H1 (cell line): Measurements from ENCODE around the gene VAPB. TPM values are rescaled to one million over a fixed set of nuclear protein-coding genes. Genes with fewer than 3 reads are reported as not detected.

Source experiments
- CTCF ChIA-PET: fragments of 300-600 bp; sonication (Branson Sonifier 250); formaldehyde crosslinking; loops from one replicate; lab custom pipeline; 2021; ENCODE audit not compliant: partially characterized antibody; lab: Charles Lee
- POLR2A ChIA-PET: fragments of 300-600 bp; sonication (Branson Sonifier 250); formaldehyde crosslinking; loops from one replicate; lab custom pipeline; 2021; ENCODE audit warnings: inconsistent platforms; ENCODE audit not compliant: partially characterized antibody; lab: Charles Lee
- DNase-seq, 2 experiments: peaks; one replicate each; pipeline versions ENCODE4 v3.0.0 to v3.0.0-alpha.2; 2010 to 2022; ENCODE audit warnings: low spot score in 2 of 2, low read depth in 1 of 2, mixed read lengths in 1 of 2
- FAIRE-seq: peaks from 2 replicates; lab custom pipeline; 2011; peaks lifted over from hg19 to GRCh38; lab: Jason Lieb, UNC
- H2AFZ ChIP-seq: 2 replicates; pipeline ENCODE4 v1.8.1; 2012; ENCODE audit warnings: low read length, inconsistent platforms
- H2AK5ac ChIP-seq: 2 replicates; pipeline ENCODE4 v1.6.1; 2013; ENCODE audit warnings: low read depth, low read length
- H2BK120ac ChIP-seq: replicated peaks from 2 replicates; pipeline ENCODE3; 2013; ENCODE audit warnings: low read depth, low read length, inconsistent platforms
- H2BK12ac ChIP-seq: 2 replicates; pipeline ENCODE4 v1.6.1; 2013; ENCODE audit warnings: low read depth, low read length
- H2BK15ac ChIP-seq: 2 replicates; pipeline ENCODE4 v1.6.1; 2013; ENCODE audit warnings: low read length
- H2BK20ac ChIP-seq: 2 replicates; pipeline ENCODE4 v1.6.1; 2013; ENCODE audit warnings: low read length
- H2BK5ac ChIP-seq: 2 replicates; pipeline ENCODE4 v1.6.1; 2013; ENCODE audit warnings: low read depth, low read length
- H3K14ac ChIP-seq: 2 replicates; pipeline ENCODE4 v1.6.1; 2013; ENCODE audit warnings: inconsistent platforms; ENCODE audit not compliant: insufficient read length
- H3K18ac ChIP-seq: 2 replicates; pipeline ENCODE4 v1.6.1; 2013; ENCODE audit warnings: low read length; ENCODE audit errors: extremely low read depth
- H3K23ac ChIP-seq: 2 replicates; pipeline ENCODE4 v1.6.1; 2013; ENCODE audit warnings: inconsistent platforms; ENCODE audit not compliant: insufficient read length
- H3K23me2 ChIP-seq: 2 replicates; pipeline ENCODE4 v1.6.1; 2013; ENCODE audit warnings: low read depth, low read length
- H3K27ac ChIP-seq: 2 replicates; pipeline ENCODE4 v1.6.1; 2011; ENCODE audit warnings: low read depth, low read length, inconsistent platforms
- H3K27me3 ChIP-seq, 4 experiments: replicated peaks in 1 of 4; 1 replicate in 1 of 4; 2 replicates in 3 of 4; pipeline versions ENCODE4 v1.6.1 to v1.8.1; 2011 to 2013; ENCODE audit warnings: low read length in 3 of 4, mild to moderate bottlenecking in 3 of 4, inconsistent platforms in 2 of 4, mixed read lengths in 2 of 4, moderate library complexity in 1 of 4; ENCODE audit not compliant: control insufficient read depth in 3 of 4, insufficient read depth in 3 of 4; ENCODE audit errors: extremely low read depth in 1 of 4
- H3K36me3 ChIP-seq, 4 experiments: 2 replicates each; pipeline versions ENCODE4 v1.6.1 to v1.8.1; 2011 to 2013; ENCODE audit warnings: mild to moderate bottlenecking in 4 of 4, low read length in 3 of 4, moderate library complexity in 2 of 4, control low read depth in 1 of 4, inconsistent platforms in 1 of 4; ENCODE audit not compliant: insufficient read depth in 4 of 4, control insufficient read depth in 2 of 4
- H3K4ac ChIP-seq: replicated peaks from 2 replicates; pipeline ENCODE3; 2013; ENCODE audit warnings: low read length, low read depth, mixed read lengths, inconsistent platforms; ENCODE audit not compliant: insufficient read length
- H3K4me1 ChIP-seq, 4 experiments: replicated peaks in 1 of 4; 1 replicate in 1 of 4; 2 replicates in 3 of 4; pipeline versions ENCODE4 v1.6.1 to v1.8.1; 2011 to 2013; ENCODE audit warnings: low read length in 3 of 4, inconsistent platforms in 2 of 4, mixed read lengths in 1 of 4; ENCODE audit not compliant: insufficient read depth in 4 of 4, control insufficient read depth in 3 of 4
- H3K4me2 ChIP-seq, 2 experiments: 2 replicates each; pipeline versions ENCODE4 v1.6.1 to v1.8.1; 2011 to 2013; ENCODE audit warnings: low read depth in 2 of 2, low read length in 2 of 2, control low read depth in 1 of 2, inconsistent platforms in 1 of 2, mild to moderate bottlenecking in 1 of 2; ENCODE audit not compliant: insufficient read depth in 1 of 2
- H3K4me3 ChIP-seq, 4 experiments: fragments of 200-600, 300-600 bp in 1 of 4; sonication (generic), shearing (Covaris generic), sonication (Bioruptor Twin) in 1 of 4; 2 replicates each; pipeline versions ENCODE4 v1.5.1 to v1.8.1; 2011 to 2016; ENCODE audit warnings: low read length in 4 of 4, low read depth in 3 of 4, control low read depth in 2 of 4, inconsistent platforms in 2 of 4, mild to moderate bottlenecking in 2 of 4, mixed read lengths in 1 of 4, moderate library complexity in 1 of 4; ENCODE audit not compliant: insufficient read depth in 2 of 4; ENCODE audit errors: extremely low read depth in 1 of 4
- H3K56ac ChIP-seq: replicated peaks from 2 replicates; pipeline ENCODE3; 2013; ENCODE audit warnings: low read depth, mild to moderate bottlenecking, mixed read lengths, low read length, inconsistent platforms; ENCODE audit not compliant: insufficient read length
- H3K79me1 ChIP-seq: 2 replicates; pipeline ENCODE4 v1.6.1; 2013; ENCODE audit warnings: low read depth, low read length, control low read depth
- H3K79me2 ChIP-seq, 2 experiments: 2 replicates each; pipeline versions ENCODE4 v1.6.1 to v1.8.1; 2012 to 2013; ENCODE audit warnings: low read length in 2 of 2, mild to moderate bottlenecking in 2 of 2, inconsistent platforms in 1 of 2; ENCODE audit not compliant: insufficient read depth in 2 of 2, control insufficient read depth in 1 of 2
- H3K9ac ChIP-seq, 4 experiments: replicated peaks in 1 of 4; 1 replicate in 1 of 4; 2 replicates in 3 of 4; pipeline versions ENCODE4 v1.6.1 to v1.8.1; 2011 to 2013; ENCODE audit warnings: low read depth in 3 of 4, low read length in 3 of 4, control low read depth in 2 of 4, mild to moderate bottlenecking in 2 of 4, moderate library complexity in 2 of 4, inconsistent platforms in 1 of 4; ENCODE audit errors: extremely low read depth in 1 of 4
- H3K9me3 ChIP-seq, 2 experiments: 2 replicates each; pipeline versions ENCODE4 v1.6.1 to v1.8.1; 2012 to 2013; ENCODE audit warnings: mild to moderate bottlenecking in 2 of 2, moderate library complexity in 2 of 2, control low read depth in 1 of 2, inconsistent platforms in 1 of 2, low read depth in 1 of 2, low read length in 1 of 2, mixed read lengths in 1 of 2; ENCODE audit not compliant: insufficient read depth in 2 of 2
- H4K20me1 ChIP-seq, 2 experiments: replicated peaks in 1 of 2; 2 replicates each; pipeline versions ENCODE3 to v1.8.1; 2011 to 2013; ENCODE audit warnings: inconsistent platforms in 2 of 2, low read length in 2 of 2, mild to moderate bottlenecking in 1 of 2; ENCODE audit not compliant: insufficient read depth in 2 of 2, control insufficient read depth in 1 of 2
- H4K5ac ChIP-seq: 2 replicates; pipeline ENCODE4 v1.6.1; 2013; ENCODE audit warnings: low read length, low read depth, mixed read lengths, inconsistent platforms; ENCODE audit not compliant: insufficient read length
- H4K8ac ChIP-seq: 2 replicates; pipeline ENCODE4 v1.8.0; 2013; ENCODE audit warnings: mild to moderate bottlenecking, moderate library complexity, low read length, inconsistent platforms; ENCODE audit not compliant: insufficient read depth; ENCODE audit errors: extremely low read depth
- H4K91ac ChIP-seq: replicated peaks from 2 replicates; pipeline ENCODE3; 2013; ENCODE audit warnings: low read length, mixed read lengths, inconsistent platforms; ENCODE audit not compliant: insufficient read length
- MAFK ChIP-seq: IDR thresholded peaks from 2 replicates; pipeline ENCODE4 v1.6.1; 2012; ENCODE audit warnings: low read depth, mild to moderate bottlenecking, improper control_type of control experiment, low read length
- NRF1 ChIP-seq: IDR thresholded peaks from 2 replicates; pipeline ENCODE4 v1.6.1; 2011; ENCODE audit warnings: mild to moderate bottlenecking, low read depth, low read length, improper control_type of control experiment
- RAD21 ChIP-seq, 2 experiments: IDR thresholded peaks in 1 of 2; conservative IDR thresholded peaks in 1 of 2; 2 replicates each; pipeline ENCODE4 v1.6.1; 2011; ENCODE audit warnings: low read depth in 2 of 2, low read length in 2 of 2, improper control_type of control experiment in 1 of 2, inconsistent platforms in 1 of 2, mild to moderate bottlenecking in 1 of 2, moderate library complexity in 1 of 2
- RBBP5 ChIP-seq: IDR thresholded peaks from 2 replicates; pipeline ENCODE4 v1.7.1; 2012; ENCODE audit warnings: low read depth, mild to moderate bottlenecking, inconsistent platforms, low read length, moderate library complexity, borderline replicate concordance
- RXRA ChIP-seq: IDR thresholded peaks from 2 replicates; pipeline ENCODE4 v1.6.1; 2011; ENCODE audit warnings: low read depth, mild to moderate bottlenecking, low read length, moderate library complexity; ENCODE audit not compliant: insufficient read depth
- SIN3A ChIP-seq, 2 experiments: IDR thresholded peaks in 1 of 2; conservative IDR thresholded peaks in 1 of 2; 2 replicates each; pipeline ENCODE4 v1.6.1; 2011 to 2012; ENCODE audit warnings: low read length in 2 of 2, improper control_type of control experiment in 1 of 2, low read depth in 1 of 2, mild to moderate bottlenecking in 1 of 2
- TAF1 ChIP-seq: IDR thresholded peaks from 2 replicates; pipeline ENCODE4 v1.6.1; 2011; ENCODE audit warnings: mild to moderate bottlenecking, low read depth, low read length
- TCF12 ChIP-seq: IDR thresholded peaks from 2 replicates; pipeline ENCODE4 v1.6.1; 2011; ENCODE audit warnings: low read depth, mild to moderate bottlenecking, low read length
- WGBS, 2 experiments: shearing (Covaris generic) in 1 of 2; methylation state at CpG; one replicate each; pipeline versions ENCODE4 v1.1.6 to v1.1.7; 2013 to 2015; ENCODE audit warnings: low lambda C conversion rate in 2 of 2, mixed read lengths in 2 of 2, inconsistent platforms in 1 of 2, low coverage in 1 of 2, missing lambda C conversion rate in 1 of 2; ENCODE audit not compliant: insufficient replicate concordance in 2 of 2, insufficient coverage in 1 of 2, insufficient read length in 1 of 2; ENCODE audit errors: extremely low coverage in 1 of 2, missing lambda C conversion rate in 1 of 2; 5-methylcytosine and 5-hydroxymethylcytosine counted together
- polyA plus RNA-seq, 7 experiments: library from polyadenylated mRNA; depleted of rRNA in 3 of 7; stranded (reverse) in 5 of 7; unstranded in 2 of 7; fragments of >200 nt in 5 of 7; fragments of 200-250 nt in 2 of 7; gene quantifications; 1 replicate in 5 of 7; 2 replicates in 1 of 7; 4 replicates in 1 of 7; pipeline versions ENCODE4 v1.2.1 to v1.2.3, GENCODE V29; 2011 to 2013; ENCODE audit warnings: missing spikeins in 2 of 7, mixed read lengths in 2 of 7
- total RNA-seq: library from RNA; stranded (reverse); fragmentation: NEBNext Ultra II Directional; extraction: Animal tissue kit (Norgen Biotek cat#: 25700); gene quantifications from 2 replicates; pipeline ENCODE4 v1.2.1, GENCODE V29; 2021

The VAPB gene
- total and polyA plus RNA-seq, 2 of the 8 experiments (the other 6 are each of a cell fraction or from before 2014, with no cell fraction given), result 24.4 to 62.8 TPM

- no peak overlapping the region for H3K4ac ChIP-seq
- no peak overlapping the region for H2BK20ac ChIP-seq
- H3K56ac ChIP-seq, result no peak overlapping the region
- H2BK15ac ChIP-seq, result no peak overlapping the region
- H4K20me1 ChIP-seq, result peaks cover 0 to 5% of the 10 kb centered on the region in 2 experiments
- no peak overlapping the region for H3K27ac ChIP-seq
- H2BK120ac ChIP-seq, result no peak overlapping the region
- no peak for TF ChIP-seq MAFK
- no peak for TF ChIP-seq TCF12
- no peak for TF ChIP-seq RAD21 (IDR thresholded peaks at IDR 0.05 in 1 of 2, conservative IDR thresholded peaks at IDR 0.05 in 1 of 2; ENCODE audit: low read depth in 2 of 2, low read length in 2 of 2)
- no peak for TF ChIP-seq TAF1
- no peak for TF ChIP-seq RBBP5
- TF ChIP-seq RXRA, result no peak
- TF ChIP-seq NRF1, result no peak
- TF ChIP-seq SIN3A (conservative IDR thresholded peaks at IDR 0.05 in 1 of 2, IDR thresholded peaks at IDR 0.05 in 1 of 2; ENCODE audit: low read depth in 1 of 2, low read length in 2 of 2), result no peak
- CTCF ChIA-PET, result interaction anchor here (1.0 kb wide), 1 partner anchor 11 kb away, joined by 5 read pairs; no protein-coding TSS in a partner anchor
- WGBS, 2 experiments, result 90% methylated on average over 7 of the region's 7 CpGs; no CpG with 5 or more reads in 1 of the 2 experiments
- no peak overlapping the region for H2BK12ac ChIP-seq
- POLR2A ChIA-PET, result no interaction called here
- peaks cover 0 to 5% of the 10 kb centered on the region in 2 experiments; a peak in 2 of 4 replicates for H3K9me3 ChIP-seq
- H3K4me3 ChIP-seq, result no peak overlapping the region
- H3K9ac ChIP-seq, result no peak overlapping the region
- no peak overlapping the region for H3K23ac ChIP-seq
- peaks cover 0 to 4% (median 0%) of the 10 kb centered on the region in 4 experiments; a peak in 1 of 8 replicates for H3K36me3 ChIP-seq
- DNase-seq (no peak), FAIRE-seq (no peak)
- H2AFZ ChIP-seq, result no peak overlapping the region
- H3K79me1 ChIP-seq, result no peaks in the 10 kb centered on the region
- H3K18ac ChIP-seq, result no peak overlapping the region
- peaks cover 3% of the 10 kb centered on the region for H3K23me2 ChIP-seq
- H3K79me2 ChIP-seq, result peaks cover 0 to 5% of the 10 kb centered on the region in 2 experiments; a peak in 2 of 4 replicates
- H3K27me3 ChIP-seq, result no peaks in the 10 kb centered on the region; a peak in 1 of 7 replicates
- peak overlapping the region; percentile 100 for H3K14ac ChIP-seq
- H2AK5ac ChIP-seq, result no peak overlapping the region; the same call in 1 of the 2 replicates
- H3K4me1 ChIP-seq, result peaks cover 0 to 2% (median 0%) of the 10 kb centered on the region in 4 experiments; a peak in 1 of 7 replicates
- no peak overlapping the region for H3K4me2 ChIP-seq
- no peak overlapping the region for H4K8ac ChIP-seq
- H4K5ac ChIP-seq, result no peak overlapping the region
- H4K91ac ChIP-seq, result no peak overlapping the region
- no peak overlapping the region for H2BK5ac ChIP-seq
These were observed 103.2 kb downstream of the VAPB start for GRCh38 chr20:58492074-58492718.
